GM12878 (cell line): ENCODE results near the gene MEN1. TPM values are rescaled to one million over a fixed set of nuclear protein-coding genes. Genes with fewer than 3 reads are reported as not detected.

Source experiments
- ATAC-seq: fragments of 200-7000 bp; cut with Tn5 transposase; 3 replicates; pipeline ENCODE4 v1.9.1; 2020; ENCODE audit warnings: mild to moderate bottlenecking, moderate library complexity
- BruUV-seq: library from RNA; stranded (reverse); fragments of 400-500 nt; replicated peaks from 2 replicates; lab custom pipeline; 2021; lab: Mats Ljungman, UMichigan
- CTCF ChIA-PET: fragments of 300-600 bp; sonication (Branson Sonifier 250); formaldehyde crosslinking; extraction: SDS; loops from one replicate; lab custom pipeline; 2021; ENCODE audit warnings: inconsistent platforms; lab: Yijun Ruan, JAX
- POLR2A ChIA-PET: fragments of 350-600 bp; formaldehyde crosslinking; extraction: SDS; loops from one replicate; lab custom pipeline; 2021; ENCODE audit warnings: inconsistent platforms; lab: Charles Lee
- RAD21 ChIA-PET: fragments of 300-600 bp; sonication (Branson Sonifier 250); formaldehyde crosslinking; loops from one replicate; lab custom pipeline; 2023; ENCODE audit warnings: antibody characterized with exemption; ENCODE audit not compliant: unreplicated experiment; lab: Charles Lee
- SMC1A ChIA-PET: fragments of 300-600 bp; sonication (Branson Sonifier 250); formaldehyde crosslinking; loops from one replicate; lab custom pipeline; 2023; ENCODE audit not compliant: unreplicated experiment, uncharacterized antibody; lab: Charles Lee
- DNase-seq: peaks from one replicate; pipeline ENCODE4 v3.0.0-alpha.2; 2011; ENCODE audit warnings: low read depth, low spot score
- FAIRE-seq: peaks from 3 replicates; lab custom pipeline; 2011; peaks lifted over from hg19 to GRCh38; lab: Jason Lieb, UNC
- H2AFZ ChIP-seq: 2 replicates; pipeline ENCODE4 v1.6.0; 2011; ENCODE audit warnings: low read depth, low read length, control low read depth; ENCODE audit not compliant: control insufficient read depth
- H3K27ac ChIP-seq: 2 replicates; pipeline ENCODE4 v1.5.1; 2011; ENCODE audit warnings: control low read depth; ENCODE audit not compliant: control insufficient read depth, insufficient read depth
- H3K27me3 ChIP-seq, 2 experiments: replicated peaks in 1 of 2; 2 replicates each; pipeline versions ENCODE4 v1.6.0 to v1.6.1; 2011; ENCODE audit warnings: low read length in 1 of 2; ENCODE audit not compliant: control insufficient read depth in 2 of 2, insufficient read depth in 2 of 2
- H3K36me3 ChIP-seq, 2 experiments: 2 replicates each; pipeline ENCODE4 v1.5.1; 2011; ENCODE audit warnings: low read length in 1 of 2; ENCODE audit not compliant: control insufficient read depth in 2 of 2, insufficient read depth in 2 of 2
- H3K4me1 ChIP-seq: 2 replicates; pipeline ENCODE4 v1.6.1; 2011; ENCODE audit warnings: mild to moderate bottlenecking, low read length, moderate library complexity, mixed read lengths; ENCODE audit not compliant: control insufficient read depth, insufficient read depth
- H3K4me2 ChIP-seq: 2 replicates; pipeline ENCODE4 v1.6.0; 2011; ENCODE audit warnings: control low read depth; ENCODE audit not compliant: control insufficient read depth, insufficient read depth
- H3K4me3 ChIP-seq: fragments of 200-600 bp; sonication (generic); 2 replicates; pipeline ENCODE4 v1.5.1; 2016
- H3K79me2 ChIP-seq: 2 replicates; pipeline ENCODE4 v1.6.0; 2011; ENCODE audit warnings: low read length; ENCODE audit not compliant: control insufficient read depth, insufficient read depth
- H3K9ac ChIP-seq: 2 replicates; pipeline ENCODE4 v1.8.0; 2011; ENCODE audit warnings: low read length, control low read depth, mixed read lengths; ENCODE audit not compliant: control insufficient read depth, insufficient read depth
- H3K9me3 ChIP-seq: replicated peaks from 3 replicates; pipeline ENCODE4 v1.5.1; 2011; ENCODE audit warnings: mild to moderate bottlenecking, low read length; ENCODE audit not compliant: control insufficient read depth, insufficient read depth
- H4K20me1 ChIP-seq: 2 replicates; pipeline ENCODE4 v1.6.0; 2011; ENCODE audit not compliant: control insufficient read depth, insufficient read depth
- CBX5 ChIP-seq: sonication (generic); IDR thresholded peaks from 2 replicates; pipeline ENCODE4 v1.6.1; 2016; ENCODE audit warnings: low read depth, moderate library complexity, mild to moderate bottlenecking, inconsistent platforms
- CHD4 ChIP-seq: fragments of 200-600 bp; sonication (generic); IDR thresholded peaks from 2 replicates; pipeline ENCODE4 v1.6.1; 2016; ENCODE audit warnings: mild to moderate bottlenecking
- GATAD2B ChIP-seq: fragments of 450-650 bp; conservative IDR thresholded peaks from 2 replicates; pipeline ENCODE4 v1.6.1; 2017; ENCODE audit warnings: low read depth, mild to moderate bottlenecking, moderate library complexity
- NBN ChIP-seq: fragments of 450-650 bp; IDR thresholded peaks from 2 replicates; pipeline ENCODE4 v1.6.1; 2016
- NR2C2 ChIP-seq: IDR thresholded peaks from 2 replicates; pipeline ENCODE4 v1.6.1; 2011; ENCODE audit warnings: borderline replicate concordance, low read depth; ENCODE audit not compliant: control insufficient read depth, insufficient read length
- SMC3 ChIP-seq: IDR thresholded peaks from 2 replicates; pipeline ENCODE4 v1.6.1; 2011; ENCODE audit warnings: low read length, improper control_type of control experiment, borderline replicate concordance
- USF2 ChIP-seq: IDR thresholded peaks from 2 replicates; pipeline ENCODE4 v1.6.1; 2011; ENCODE audit warnings: low read depth, low read length, improper control_type of control experiment, borderline replicate concordance
- ZBED1 ChIP-seq: IDR thresholded peaks from 2 replicates; pipeline ENCODE4 v1.6.1; 2016; ENCODE audit warnings: borderline replicate concordance
- ZBTB11 ChIP-seq: fragments of 450-650 bp; formaldehyde crosslinking; IDR thresholded peaks from 2 replicates; pipeline ENCODE4 v1.5.0; 2022; ENCODE audit warnings: mild to moderate bottlenecking, missing genetic modification characterization
- ZBTB33 ChIP-seq: fragments of 450-650 bp; IDR thresholded peaks from 2 replicates; pipeline ENCODE4 v1.6.1; 2017; ENCODE audit warnings: mild to moderate bottlenecking
- WGBS: methylation state at CpG from one replicate; pipeline ENCODE4 v1.1.6; 2016; ENCODE audit warnings: low lambda C conversion rate; ENCODE audit not compliant: insufficient replicate concordance, insufficient coverage; ENCODE audit errors: missing lambda C conversion rate; 5-methylcytosine and 5-hydroxymethylcytosine counted together
- in situ Hi-C: fragments of 300-500 bp; cut with MboI; formaldehyde crosslinking; loops from 9 replicates; pipeline ENCODE4 v1.14.3; 2018; ENCODE audit warnings: mixed read lengths
- intact Hi-C: fragments of 100-400 bp; cut with micrococcal nuclease; formaldehyde crosslinking; loops from one replicate; pipeline ENCODE4 v1.14.2; 2022; ENCODE audit not compliant: unreplicated experiment
- polyA plus RNA-seq, 11 experiments: library from polyadenylated mRNA; depleted of rRNA in 4 of 11; unstranded in 6 of 11; stranded (reverse) in 5 of 11; fragments of >200 nt; fragmentation: Nextera tagmentation in 4 of 11; fragmentation: Illumina TruSeq in 1 of 11; extraction: Ambion mirVana in 4 of 11; extraction: Trizol in 1 of 11; gene quantifications; 1 replicate in 1 of 11; 2 replicates in 10 of 11; pipeline versions ENCODE4 v1.2.1 to v1.2.3, GENCODE V29; 2011 to 2016; ENCODE audit warnings: inconsistent platforms in 2 of 11, missing spikeins in 2 of 11, low read depth in 1 of 11
- total RNA-seq, 4 experiments: library from RNA; depleted of rRNA in 3 of 4; stranded (reverse); fragments of >200 nt in 3 of 4; fragmentation: Illumina TruSeq in 1 of 4; extraction: Trizol in 1 of 4; gene quantifications; 2 replicates each; pipeline versions ENCODE4 v1.2.1 to v1.2.3, GENCODE V29; 2013 to 2021
- TF ChIP-seq, protein P1 (sequence below): fragments of 450-650 bp; IDR thresholded peaks from 2 replicates; pipeline ENCODE4 v1.6.1; 2018; ENCODE audit warnings: borderline replicate concordance, mild to moderate bottlenecking; ENCODE audit not compliant: partially characterized antibody

MEN1 gene
- total and polyA plus RNA-seq, 10 of the 15 experiments (the other 5 are each of a cell fraction or from before 2014, with no cell fraction given) = 2.5 to 39.7 (median 20.7) TPM

DNA sequence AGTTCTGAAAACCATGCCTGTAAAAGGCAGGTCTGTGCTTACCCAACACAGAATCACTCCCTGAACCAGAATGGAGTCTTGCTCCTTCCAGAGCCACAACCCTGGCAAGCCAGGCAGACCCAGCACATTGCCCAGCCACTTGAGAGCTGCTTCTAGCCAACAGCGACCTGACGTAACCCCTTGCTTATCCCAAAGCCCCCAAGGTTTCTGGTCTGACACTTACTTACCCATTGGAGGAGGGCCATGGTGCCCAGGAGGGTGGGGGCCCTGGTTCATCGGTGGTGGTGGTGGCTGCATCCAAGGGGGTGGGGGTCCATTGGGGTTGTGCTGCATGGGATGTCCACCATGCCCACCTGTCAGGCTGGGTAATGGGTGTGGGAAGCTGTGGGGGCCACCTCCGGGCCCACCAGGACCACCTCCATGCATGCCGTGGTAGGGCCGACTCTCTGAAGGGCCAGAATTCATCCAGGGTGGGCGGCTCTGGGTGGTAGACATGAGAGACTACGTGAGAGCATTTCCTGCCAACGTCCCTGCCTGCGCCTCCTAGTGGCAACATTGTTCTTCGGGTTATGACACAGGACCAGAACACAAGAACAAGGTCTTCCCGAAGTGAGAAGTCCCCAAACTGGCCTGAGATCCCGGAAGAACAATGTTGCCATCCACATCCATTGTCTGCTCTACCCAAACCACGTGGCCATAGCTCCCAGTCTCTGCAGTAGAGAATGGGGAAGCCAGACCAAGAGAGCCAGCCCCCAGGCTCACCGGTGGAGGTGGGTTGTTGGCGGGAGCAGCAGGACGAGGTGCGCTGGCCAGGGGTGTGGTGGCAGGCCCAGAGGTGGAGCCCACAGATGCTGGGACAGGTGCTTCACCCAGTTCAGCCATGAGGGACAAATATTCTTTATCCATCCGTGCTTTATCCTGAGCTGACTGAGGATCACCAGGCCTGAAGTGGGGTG lies 42.7 kb downstream of the MEN1 start:
- ChIA-PET POLR2A (no interaction called here), RAD21 (no interaction called here), CTCF (interaction anchor here (1.1 to 1.9 kb wide), 4 partner anchors 18 to 126 kb away, joined by 3 to 6 read pairs (median 4); no protein-coding TSS in a partner anchor), SMC1A (no interaction called here)
- no peaks in the 10 kb centered on the region for H3K27me3 ChIP-seq
- no peak overlapping the region for H3K4me2 ChIP-seq
- H4K20me1 ChIP-seq = peaks cover 28% of the 10 kb centered on the region
- no peak for DNase-seq
- H3K79me2 ChIP-seq = peaks cover 23% of the 10 kb centered on the region
- WGBS = 49% methylated on average over 19 of the region's 19 CpGs
- peaks cover 24% of the 10 kb centered on the region for H3K4me1 ChIP-seq
- peaks cover 52 to 61% of the 10 kb centered on the region in 2 experiments for H3K36me3 ChIP-seq
- H3K27ac ChIP-seq = no peak overlapping the region
- no peak overlapping the region for H3K4me3 ChIP-seq
- H3K9ac ChIP-seq = no peak overlapping the region
- BruUV-seq = no TSS peak
- no peak overlapping the region for H2AFZ ChIP-seq
- peak; percentile 56 for ATAC-seq
- in situ Hi-C loops (no loop called here), intact Hi-C loops (loop anchor here (2.0 kb wide), 1 partner anchor 25 kb away; no protein-coding TSS in a partner anchor)
- H3K9me3 ChIP-seq = no peaks in the 10 kb centered on the region
- no peak for FAIRE-seq
- TF ChIP-seq GATAD2B (no peak), CHD4 (no peak), USF2 (no peak), SMC3 (peak; percentile 27; the same call in 1 of the 2 replicates), ZBTB11 (CRISPR knock-in tag) (no peak), ZBTB33 (no peak), NBN (no peak), CBX5 (no peak), NR2C2 (no peak), ZBED1 (no peak)
- TF ChIP-seq, protein P1, sequence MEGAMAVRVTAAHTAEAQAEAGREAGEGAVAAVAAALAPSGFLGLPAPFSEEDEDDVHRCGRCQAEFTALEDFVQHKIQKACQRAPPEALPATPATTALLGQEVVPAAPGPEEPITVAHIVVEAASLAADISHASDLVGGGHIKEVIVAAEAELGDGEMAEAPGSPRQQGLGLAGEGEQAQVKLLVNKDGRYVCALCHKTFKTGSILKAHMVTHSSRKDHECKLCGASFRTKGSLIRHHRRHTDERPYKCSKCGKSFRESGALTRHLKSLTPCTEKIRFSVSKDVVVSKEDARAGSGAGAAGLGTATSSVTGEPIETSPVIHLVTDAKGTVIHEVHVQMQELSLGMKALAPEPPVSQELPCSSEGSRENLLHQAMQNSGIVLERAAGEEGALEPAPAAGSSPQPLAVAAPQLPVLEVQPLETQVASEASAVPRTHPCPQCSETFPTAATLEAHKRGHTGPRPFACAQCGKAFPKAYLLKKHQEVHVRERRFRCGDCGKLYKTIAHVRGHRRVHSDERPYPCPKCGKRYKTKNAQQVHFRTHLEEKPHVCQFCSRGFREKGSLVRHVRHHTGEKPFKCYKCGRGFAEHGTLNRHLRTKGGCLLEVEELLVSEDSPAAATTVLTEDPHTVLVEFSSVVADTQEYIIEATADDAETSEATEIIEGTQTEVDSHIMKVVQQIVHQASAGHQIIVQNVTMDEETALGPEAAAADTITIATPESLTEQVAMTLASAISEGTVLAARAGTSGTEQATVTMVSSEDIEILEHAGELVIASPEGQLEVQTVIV = no peak
